Measurements from ENCODE around the gene OR10R2. TPM values are rescaled to one million over a fixed set of nuclear protein-coding genes. Genes with fewer than 3 reads are reported as not detected.
"Not testable (repeated sequence)": the region's sequence is repeated elsewhere in the genome, so short reads cannot be mapped to it uniquely, and the experiment has no call there.

Gene OR10R2, protein sequence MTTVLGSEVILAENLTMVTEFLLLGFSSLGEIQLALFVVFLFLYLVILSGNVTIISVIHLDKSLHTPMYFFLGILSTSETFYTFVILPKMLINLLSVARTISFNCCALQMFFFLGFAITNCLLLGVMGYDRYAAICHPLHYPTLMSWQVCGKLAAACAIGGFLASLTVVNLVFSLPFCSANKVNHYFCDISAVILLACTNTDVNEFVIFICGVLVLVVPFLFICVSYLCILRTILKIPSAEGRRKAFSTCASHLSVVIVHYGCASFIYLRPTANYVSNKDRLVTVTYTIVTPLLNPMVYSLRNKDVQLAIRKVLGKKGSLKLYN
- not detected in 2 replicates for total RNA-seq (2014; rRNA removed; shearing (Covaris generic))
- polyA plus RNA-seq (2014; cell fraction: nucleus; rRNA removed), result not detected in 2 replicates

DNA sequence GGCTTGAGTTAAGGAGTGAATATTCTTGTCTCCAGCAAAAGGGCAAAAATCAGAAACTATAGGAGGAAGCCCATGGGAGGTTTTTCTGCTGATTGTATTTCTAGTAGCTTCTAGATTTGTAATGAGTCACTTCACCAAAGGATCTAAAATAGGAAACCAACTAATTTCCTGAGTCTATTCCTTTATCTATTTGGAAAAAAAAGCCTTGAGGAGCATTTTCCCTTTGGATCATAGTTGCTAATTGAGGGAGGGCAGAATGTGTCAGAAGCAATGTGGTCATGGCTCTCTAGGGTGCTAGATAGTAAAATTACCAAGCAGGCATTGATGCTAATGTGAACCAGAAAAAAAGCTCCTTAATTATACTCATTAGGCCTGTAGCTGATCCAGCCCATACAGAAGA is at the start of gene OR10R2:
OR10R2 (plus strand) TSS at position 301 of the 400 bp plus-strand sequence. CDS start 106 bp downstream, outside the sequence.
- no peak for DNase-seq (ENCODE audit: extremely low read depth, low read depth)

DNA sequence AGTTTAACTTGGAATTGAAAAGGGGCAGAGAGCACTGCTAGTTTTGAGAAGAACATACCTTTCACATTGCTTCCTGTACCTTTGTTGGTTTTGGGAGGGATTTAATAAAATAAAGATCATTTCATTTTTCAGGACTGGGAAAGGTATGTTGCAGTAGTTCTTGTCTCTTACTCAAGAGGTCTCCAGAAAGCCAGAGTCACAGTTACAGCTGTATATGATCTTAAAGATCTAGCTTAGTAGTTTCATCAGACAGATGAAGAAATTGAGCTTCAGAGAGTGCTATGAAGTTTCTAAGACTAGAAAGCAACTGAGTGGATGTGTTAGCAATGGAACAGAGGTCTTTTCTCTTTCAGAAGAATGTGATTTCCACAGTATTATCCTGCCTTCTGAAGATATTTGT is 47.0 kb upstream of the OR10R2 start:
- DNase-seq (ENCODE audit: extremely low read depth, low read depth), result no peak

DNA sequence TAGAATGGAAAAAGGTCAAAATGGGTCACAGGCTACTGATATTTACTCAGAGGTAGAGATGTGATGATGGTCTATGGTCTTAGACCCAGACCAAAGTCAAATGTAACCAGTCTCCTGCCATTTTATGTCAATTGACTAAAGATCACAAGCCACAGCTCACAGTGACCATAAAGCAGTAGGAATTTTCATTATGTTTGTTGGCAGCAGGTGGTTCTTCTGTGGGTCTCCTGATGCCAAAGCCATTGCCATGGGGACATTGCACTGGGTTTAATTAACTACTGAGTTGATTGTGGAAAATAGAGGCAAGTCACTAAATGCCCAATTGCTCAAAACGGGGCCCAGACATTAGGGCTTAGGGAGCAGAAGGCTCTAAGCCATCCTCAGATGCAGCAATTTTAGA is 45.9 kb upstream of the OR10R2 start, which contains the start of gene OR10K2:
OR10K2 (minus strand) TSS at position 101 of the 400 bp plus-strand sequence. CDS start 5,371 bp downstream, outside the sequence.
- no peak for DNase-seq (ENCODE audit: extremely low read depth, low read depth)

DNA sequence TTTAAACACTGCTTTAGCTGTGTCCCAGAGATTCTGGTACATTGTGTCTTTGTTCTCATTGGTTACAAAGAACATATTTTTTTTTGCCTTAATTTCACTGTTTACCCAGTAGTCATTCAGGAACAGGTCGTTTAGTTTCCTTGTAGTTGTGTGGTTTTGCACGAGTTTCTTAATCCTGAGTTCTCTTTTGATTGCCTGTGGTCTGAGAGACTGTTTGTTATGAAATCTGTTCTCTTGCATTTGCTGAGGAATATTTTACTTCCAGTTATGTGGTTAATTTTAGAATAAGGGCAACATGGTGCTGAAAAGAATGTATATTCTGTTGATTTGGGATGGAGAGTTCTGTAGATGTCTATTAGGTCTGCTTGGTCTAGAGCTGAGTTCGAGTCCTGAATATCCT is 41.9 kb upstream of the OR10R2 start:
- not testable (repeated sequence) for DNase-seq (ENCODE audit: extremely low read depth, low read depth)

DNA sequence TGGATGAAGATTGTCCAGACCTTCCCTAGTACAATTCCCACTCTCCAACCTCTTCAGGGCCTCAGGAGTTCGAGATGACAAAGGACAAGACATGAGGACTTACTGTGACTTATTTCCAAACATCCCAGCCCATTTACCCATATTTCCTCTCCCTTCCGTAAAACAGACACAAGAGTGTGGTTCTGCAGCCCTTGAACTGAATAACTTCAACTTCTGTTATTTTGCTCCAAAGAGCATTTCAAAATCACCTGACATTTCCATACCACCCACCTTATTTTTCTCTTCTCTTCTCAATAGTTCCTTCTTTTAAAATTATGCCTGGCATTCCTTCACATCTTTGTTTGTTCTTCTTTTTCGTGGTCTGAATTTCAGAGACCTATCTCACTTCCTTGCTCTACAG is 37.3 kb upstream of the OR10R2 start:
- no peak for DNase-seq (ENCODE audit: extremely low read depth, low read depth)

DNA sequence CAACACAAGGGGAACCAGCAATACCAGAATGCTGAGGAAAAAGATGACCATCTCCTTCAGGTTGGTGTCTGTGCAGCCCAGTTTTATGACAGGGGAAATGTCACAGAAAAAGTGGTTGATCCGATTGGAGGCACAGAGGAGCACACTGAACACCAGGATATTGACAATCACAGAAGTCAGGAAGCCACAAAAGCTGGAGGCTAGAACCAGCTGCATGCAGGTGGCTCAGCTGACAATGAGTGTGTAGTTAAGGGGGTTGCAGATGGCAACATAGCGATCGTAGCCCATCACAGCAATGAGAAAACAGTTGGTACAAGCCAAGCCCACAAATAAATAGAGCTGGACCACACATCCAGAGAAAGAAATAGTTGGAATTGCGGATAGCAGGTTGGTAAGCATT is 26.6 kb upstream of the OR10R2 start:
- DNase-seq (ENCODE audit: extremely low read depth, low read depth), result no peak

DNA sequence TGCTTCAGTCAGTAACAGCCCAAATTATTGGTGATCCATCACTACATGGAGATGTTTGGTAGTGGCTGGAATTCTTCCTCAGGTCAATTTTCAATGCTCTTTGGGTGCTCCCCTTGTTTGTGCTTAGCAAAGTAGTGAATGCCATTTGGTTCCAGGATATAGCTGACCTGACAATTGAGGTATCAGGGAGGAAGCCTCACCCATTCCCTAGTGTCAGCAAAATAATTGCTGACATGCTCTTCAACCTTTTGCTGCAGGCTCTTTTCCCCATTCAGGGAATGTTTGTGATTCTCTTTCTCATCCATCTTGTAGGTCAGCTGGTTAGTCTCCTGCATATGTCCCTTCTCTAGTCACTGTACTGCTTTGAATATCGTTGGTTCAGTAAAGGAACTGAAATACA is 17.5 kb upstream of the OR10R2 start:
- no peak for DNase-seq (ENCODE audit: extremely low read depth, low read depth)

DNA sequence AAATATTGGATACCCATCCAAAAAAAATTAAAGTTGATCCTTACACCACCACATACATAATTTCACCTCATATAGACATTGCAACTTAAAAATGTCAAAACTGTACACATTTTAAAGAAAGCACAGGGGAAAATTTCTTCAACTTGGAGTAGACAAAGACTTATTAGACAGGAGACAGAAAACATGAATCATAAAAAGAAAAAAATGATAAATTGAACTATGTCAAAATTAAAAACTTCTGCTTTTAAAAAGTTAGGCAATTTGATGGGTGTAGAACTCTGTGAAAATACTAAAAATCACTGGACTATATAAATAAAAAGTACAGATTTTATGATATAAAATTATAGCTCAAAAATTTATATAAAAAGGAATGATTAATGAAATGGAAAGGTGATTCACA is 14.8 kb upstream of the OR10R2 start:
- no peak for DNase-seq (ENCODE audit: extremely low read depth, low read depth)

DNA sequence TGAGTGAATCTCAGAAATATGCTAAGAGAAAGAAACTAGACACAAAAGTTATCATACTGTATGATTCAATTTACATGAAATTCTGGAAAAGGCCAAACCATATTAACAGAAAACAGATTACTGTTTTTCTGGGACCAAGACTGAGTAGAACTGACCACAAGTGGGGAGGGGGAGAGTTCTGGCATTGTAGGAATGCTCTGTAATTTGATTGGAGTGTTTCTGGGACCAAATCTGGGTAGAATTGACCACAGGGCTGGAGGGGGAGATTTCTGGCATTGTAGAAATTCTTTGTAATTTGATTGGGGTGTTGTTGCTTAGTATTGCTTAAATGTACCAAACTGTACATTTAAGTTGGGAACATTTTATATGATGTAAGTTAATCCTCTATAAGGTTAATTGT is 13.8 kb upstream of the OR10R2 start:
- no peak for DNase-seq (ENCODE audit: extremely low read depth, low read depth)

DNA sequence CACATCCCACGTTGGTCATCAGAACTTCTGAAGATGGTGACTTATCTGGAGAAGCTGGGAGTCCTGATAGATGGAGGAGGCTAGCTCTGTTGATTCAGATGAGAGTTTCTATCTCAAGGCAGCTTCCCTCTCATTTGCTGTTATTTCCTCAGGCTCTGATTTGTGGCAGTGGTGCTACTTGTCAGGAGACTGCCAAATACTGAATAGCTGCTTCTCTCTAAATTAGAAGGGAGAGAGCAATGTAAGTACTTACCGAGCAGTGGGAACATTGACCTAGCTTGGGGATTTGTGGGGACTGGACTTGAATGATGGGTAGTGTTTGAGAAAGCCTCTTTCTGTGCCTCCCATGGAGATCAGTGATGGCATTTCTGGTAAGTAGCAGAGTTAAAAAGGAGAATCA is 10.5 kb upstream of the OR10R2 start, which contains the start of gene OR10K1:
OR10K1 (plus strand) TSS at position 301 of the 400 bp plus-strand sequence. CDS start 3,728 bp downstream, outside the sequence.
- DNase-seq (ENCODE audit: extremely low read depth, low read depth), result no peak

DNA sequence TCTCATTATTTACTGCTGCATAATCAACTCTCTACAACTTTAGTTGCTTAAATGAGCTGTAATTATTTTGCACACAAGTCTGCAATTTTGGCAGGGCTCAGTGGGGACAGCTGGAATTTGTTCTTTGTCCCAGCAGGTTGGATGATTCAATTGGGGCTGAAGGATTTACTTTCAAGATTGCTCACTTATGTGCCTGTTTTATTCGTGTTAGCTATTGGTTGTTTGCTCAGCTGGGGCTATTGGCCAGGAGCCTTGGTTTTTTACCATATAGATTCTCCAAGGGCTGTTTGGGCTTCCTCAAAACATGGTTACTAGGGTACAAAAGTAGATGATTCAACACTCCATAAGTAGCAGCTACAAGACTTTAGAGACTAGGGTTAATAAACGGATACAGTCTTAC is 13.4 kb downstream of the OR10R2 start:
- no peak for DNase-seq (ENCODE audit: extremely low read depth, low read depth)

DNA sequence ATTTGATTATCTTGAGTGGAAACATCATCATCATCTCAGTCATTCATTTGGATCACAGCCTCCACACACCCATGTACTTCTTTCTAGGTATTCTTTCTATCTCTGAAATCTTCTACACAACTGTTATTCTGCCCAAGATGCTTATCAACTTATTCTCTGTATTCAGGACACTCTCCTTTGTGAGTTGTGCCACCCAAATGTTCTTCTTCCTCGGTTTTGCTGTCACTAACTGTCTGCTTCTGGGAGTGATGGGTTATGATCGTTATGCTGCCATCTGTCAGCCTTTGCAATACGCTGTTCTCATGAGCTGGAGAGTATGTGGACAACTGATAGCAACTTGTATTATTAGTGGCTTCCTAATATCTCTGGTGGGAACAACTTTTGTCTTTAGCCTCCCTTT is 19.3 kb downstream of the OR10R2 start:
- DNase-seq (ENCODE audit: extremely low read depth, low read depth), result no peak

DNA sequence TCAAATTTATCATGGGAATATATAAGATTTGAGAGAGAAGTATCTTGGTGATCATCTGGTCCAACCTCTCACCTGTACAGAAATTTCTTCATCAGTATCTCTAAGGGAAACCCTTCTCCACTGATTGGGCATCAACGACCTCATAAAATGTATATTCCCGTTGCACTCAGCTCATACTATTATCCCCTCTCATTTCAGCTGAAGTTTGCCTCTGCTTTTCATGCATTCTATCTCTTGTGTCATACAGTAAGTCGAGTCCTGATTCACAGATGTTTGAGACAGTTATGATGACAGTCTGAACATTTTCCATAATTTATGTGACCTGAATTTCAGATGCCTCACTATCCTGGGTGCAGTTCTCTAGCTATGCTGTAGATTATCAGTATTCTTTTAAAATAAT is 21.0 kb downstream of the OR10R2 start:
- no peak for DNase-seq (ENCODE audit: extremely low read depth, low read depth)

DNA sequence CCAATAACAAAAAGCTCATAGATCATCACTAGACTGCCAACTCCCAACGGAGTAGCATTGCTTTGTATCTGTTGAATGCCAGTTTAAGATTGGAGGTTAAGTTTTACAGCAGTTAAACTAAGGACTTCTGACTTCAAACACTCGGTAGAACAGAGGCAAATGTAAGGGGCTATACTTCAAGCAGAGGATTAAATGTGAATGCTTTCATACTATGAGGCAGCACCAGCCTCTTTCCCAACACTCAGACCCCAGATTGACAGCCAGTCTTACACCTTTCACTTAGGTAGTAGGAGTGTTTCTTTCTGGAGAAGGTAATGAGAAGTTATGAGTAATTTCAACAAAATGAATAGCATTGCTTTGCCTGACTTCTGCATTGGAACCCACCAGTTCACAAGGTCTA is 22.8 kb downstream of the OR10R2 start:
- no peak for DNase-seq (ENCODE audit: extremely low read depth, low read depth)

DNA sequence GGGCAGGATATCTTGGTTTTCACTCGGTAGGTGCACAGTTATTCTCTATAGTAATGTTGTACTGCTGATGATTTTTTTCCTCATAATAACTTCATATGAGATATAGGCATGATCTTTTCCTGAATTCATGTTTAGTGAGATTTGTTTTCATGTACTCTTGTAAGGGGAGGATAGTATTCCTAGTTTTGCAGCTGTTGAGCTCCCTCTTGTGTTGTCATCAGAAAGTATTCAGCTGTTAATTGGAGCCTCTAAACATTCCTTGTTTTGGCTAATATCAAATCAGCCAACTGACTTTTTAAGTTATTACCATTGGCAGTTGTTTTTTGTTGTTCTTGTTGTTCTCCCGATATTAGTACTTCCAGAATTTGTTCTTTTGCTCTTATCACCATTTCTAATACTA is 24.4 kb downstream of the OR10R2 start:
- DNase-seq (ENCODE audit: extremely low read depth, low read depth), result peak; percentile 12

DNA sequence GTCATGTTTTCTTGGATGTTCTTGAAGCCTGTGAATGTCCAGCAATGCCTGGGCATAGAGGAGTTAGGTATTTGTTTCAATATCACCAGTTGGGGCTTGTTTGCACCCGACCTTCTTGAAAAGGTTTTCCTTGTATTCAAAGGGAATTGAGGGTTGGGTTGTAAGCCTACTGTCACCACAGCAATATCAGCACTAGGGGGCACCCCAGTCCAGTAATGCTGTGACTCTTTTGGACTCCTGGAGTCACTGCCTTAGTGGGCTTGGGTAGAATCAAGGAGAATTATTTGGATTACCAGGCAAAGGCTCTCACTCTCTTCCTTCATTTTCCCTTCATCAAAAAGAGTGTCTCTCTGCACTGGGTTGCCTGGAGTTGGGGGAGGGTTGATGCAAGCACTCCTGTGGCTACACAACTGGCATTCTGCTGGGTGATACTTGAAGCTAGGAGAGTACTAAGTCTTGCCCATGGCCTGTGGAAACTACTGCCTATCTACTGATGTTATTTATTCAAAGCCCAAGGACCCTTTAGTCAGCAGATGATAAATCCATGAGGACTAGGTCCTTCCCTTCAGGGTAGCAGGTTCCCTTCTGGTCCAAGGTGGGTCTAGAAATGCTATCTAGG is 34.5 kb downstream of the OR10R2 start:
- peak; percentile 19 for DNase-seq (ENCODE audit: extremely low read depth, low read depth)

DNA sequence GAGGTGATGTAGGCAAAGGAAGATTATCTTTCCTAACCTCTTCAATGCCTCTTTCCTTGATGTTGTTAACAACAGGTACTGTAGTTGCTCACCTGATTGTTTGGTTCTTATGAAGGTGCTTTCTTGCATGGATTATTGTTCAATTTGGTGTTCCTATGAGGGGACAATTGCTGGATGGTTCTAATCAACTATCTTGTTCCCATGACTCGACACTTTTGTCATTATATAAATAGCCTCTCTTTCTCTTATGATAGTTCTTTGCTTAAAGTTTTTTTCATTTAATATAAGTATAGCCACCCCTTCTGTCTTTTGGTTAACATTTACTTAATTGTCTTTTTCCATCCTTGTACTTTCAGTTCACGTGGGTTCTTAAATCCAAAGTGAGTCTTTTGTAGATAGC is 35.5 kb downstream of the OR10R2 start:
- no peak for DNase-seq (ENCODE audit: extremely low read depth, low read depth)

DNA sequence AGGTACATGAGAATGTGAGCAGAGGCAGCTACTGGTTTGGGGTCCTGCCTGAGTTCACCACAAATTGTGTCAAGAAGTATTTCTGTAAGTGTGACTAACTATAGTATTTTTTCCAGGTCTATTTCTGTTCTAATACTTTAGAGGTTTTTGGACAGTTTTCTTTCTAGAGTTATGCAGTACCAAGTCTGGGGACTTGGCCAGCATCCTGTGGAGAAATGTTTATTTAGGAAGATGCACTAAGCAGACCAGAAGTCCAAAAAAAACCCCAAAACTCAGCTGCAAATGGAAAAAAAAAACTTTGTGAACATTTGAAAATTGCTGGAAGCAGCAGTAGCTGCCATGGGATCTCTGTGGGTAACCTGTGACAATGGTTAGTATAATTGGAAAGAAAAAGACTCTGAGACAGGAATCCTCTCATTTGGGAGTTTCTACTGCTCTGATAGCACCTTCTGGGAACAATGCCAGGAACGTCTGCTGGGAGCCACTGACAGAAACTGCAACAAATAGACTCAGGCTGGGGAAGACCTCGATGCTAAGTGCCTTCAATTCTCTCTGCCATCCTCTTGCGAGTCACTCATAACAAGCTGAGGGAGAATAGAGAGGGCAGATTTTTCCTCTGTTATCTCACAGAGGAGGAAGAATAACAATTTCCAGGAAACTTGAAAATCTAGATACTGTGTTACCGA is 37.6 kb downstream of the OR10R2 start:
- no peak for DNase-seq (ENCODE audit: extremely low read depth, low read depth)

DNA sequence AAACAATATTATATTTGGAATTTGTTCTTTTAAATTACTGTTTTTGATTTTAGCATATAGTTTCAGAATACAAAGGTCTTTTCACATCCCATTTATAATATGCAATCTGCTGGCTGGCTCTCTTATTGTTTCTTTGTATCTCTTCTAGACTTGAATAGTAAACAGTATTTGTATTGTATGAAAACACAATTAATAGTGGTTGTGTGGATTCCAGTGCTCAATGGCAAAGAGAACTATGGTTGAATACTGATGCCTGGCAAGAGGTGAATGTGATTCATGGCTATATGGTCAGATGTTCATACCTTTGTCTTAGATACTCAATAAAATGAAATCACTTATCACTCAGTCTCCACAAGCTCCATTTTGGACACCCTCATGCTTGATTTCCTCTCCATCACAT is 44.9 kb downstream of the OR10R2 start:
- DNase-seq (ENCODE audit: extremely low read depth, low read depth), result no peak

DNA sequence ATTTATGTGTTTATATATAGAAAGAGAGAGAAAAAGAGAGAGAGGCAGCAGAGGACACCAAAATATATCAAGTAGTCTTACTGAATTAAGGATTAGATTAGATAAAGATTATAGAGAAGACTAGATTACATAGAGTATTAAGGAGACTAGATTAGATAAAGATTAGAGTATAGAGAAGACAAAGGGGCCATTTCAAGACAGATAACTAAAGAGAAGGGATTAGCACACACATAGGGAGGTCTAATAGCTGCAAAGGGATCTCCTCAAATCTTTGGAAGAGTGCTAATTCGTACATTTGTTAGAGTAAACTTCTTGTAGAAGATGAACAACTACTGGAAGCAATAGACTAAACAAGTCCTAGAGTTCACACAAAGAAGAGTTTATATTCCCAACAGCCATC is 48.0 kb downstream of the OR10R2 start:
- no peak for DNase-seq (ENCODE audit: extremely low read depth, low read depth)

DNA sequence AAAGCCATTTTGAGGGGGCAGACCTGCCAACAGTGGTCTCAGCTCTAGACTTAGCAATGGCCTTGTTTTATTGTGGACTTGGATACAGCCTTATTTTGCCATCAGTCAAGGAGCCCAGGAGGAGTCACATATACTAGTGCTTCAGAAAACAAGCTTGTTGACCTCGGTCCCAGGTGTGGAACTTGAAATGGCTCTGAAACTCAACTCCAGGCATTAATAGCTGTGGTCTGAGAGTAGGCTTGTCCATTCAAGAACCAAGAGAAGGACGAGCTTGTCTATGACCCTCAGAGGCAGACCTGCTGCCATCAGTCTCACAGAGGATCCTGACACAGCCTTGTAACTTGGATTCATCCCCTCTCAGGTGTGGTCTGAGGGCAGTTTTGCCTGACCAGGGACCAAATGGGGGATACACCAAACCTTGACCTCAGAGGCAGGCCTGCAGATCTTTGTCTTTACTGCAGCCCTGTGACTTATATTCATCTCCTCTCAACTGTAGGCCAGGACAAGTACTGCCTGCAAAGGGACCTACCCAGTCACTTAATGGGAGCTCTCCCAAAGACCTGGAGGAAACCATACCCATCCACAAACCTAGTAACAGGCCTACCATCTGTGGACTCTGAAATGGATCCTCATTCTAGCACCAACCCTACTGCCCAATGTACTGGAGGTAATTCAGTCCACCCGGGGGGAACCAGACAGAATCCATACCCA is 49.1 kb downstream of the OR10R2 start:
- DNase-seq (ENCODE audit: extremely low read depth, low read depth), result no peak

Measured in NCI-H460 (cell line).